GM19043 (cell line): ENCODE measurements around the gene BCL3.
A peak's percentile ranks its signal among the peaks of the same experiment; 100 is the strongest.
"Not testable (repeated sequence)": the region's sequence is repeated elsewhere in the genome, so short reads cannot be mapped to it uniquely, and the experiment has no call there.

Source experiments
- ATAC-seq: cut with Tn5 transposase; IDR thresholded peaks from one replicate; pipeline ENCODE4 v1.9.1; 2021; ENCODE audit warnings: low read depth; ENCODE audit not compliant: unreplicated experiment

Gene BCL3

DNA sequence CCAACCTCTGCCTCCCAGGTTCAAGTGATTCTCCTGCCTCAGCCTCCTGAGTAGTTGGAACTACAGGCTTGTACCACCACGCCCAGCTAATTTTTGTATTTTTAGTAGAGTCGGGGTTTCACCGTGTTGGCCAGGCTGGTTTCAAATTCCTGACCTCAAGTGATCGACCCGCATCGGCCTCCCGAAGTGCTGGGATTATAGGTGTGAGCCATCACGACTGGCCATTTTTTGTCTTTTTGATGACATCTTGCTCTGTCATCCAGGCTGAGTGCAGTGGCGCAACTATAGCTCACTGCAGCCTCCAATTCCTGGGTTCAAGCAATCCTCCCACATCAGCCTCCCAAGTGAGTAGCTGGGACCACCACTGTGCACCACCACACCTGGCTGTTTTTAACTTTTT lies 28.1 kb upstream of the BCL3 start:
- ATAC-seq: not testable (repeated sequence)

DNA sequence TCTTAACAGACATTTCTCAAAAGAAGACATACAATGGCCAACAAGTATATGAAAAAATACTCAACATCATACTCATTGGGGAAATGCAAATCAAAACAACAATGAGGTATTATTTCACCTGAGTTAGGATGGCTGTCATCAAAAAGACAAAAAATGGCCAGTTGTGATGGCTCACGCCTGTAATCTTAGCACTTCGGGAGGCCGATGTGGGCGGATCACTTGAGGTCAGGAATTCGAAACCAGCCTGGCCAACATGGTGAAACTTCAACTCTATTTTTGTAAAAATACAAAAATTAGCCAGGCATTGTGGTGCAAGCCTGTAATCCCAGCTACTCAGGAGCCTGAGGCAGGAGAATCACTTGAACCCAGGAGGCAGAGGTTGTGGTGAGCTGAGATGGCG lies 27.6 kb upstream of the BCL3 start:
- no peak for ATAC-seq

DNA sequence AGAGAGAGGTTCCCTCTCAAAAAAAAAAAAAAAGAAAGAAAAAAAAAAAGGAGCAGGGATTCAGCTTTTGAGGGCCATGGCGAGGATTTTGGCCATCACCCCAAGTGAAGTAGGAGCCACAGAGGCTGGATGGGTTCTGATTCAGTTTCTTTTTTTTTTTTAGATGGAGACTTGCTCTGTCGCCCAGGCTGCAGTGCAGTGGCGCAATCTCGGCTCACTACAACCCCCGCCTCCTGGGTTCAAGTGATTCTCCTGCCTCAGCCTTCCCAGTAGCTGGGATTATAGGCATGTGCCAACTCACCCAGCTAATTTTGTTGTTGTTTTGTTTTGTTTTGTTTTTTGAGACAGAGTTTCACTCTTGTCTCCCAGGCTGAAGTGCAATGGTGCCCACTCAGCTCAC lies 27.1 kb upstream of the BCL3 start:
- not testable (repeated sequence) for ATAC-seq

DNA sequence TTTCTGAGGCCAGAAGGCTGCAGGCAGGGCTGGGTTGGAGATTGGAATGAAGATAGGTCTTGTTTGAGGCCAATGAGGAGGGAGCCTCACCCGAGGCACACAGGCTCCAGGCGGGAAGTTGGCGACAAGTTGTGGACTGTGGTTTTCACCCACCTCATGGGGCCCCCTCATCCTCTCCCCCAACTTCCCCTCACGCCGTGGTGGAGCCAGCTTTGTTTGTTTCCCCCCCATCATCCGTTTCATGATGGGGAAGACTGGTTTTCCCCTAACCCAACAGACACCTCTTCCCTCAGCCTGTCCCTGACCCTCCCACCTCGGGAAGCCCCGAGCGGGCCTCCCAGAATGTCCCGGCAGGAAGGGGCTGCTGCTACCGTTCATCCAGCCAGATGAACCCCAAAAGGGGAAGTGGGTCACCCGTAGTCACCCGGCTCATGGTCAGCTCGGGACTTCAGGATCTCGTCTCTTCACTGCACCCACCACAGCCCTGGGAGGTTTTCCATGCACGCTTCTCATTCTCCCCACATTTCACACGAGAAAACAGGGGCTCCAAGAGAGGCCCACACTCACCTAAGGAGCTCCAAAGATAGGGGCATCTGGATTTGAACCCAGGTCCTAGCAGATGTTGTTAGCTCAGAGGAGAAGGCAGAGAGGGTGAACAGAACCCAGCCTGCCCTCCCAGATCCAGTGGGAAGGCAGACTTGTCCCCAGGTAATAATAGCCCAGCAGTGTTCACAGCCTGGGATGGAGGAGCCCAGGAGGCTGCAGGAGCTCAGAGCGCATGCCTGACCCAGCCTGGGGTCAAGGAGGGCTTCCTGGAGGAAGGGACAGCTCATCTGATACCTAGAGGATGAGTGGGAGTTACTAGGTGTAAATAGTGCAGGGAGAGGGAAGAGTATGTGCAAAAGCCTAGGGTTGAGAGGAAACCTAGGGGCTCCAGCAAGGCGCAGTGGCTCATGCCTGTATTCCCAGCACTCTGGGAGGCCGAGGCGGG lies 26.1 kb upstream of the BCL3 start:
- ATAC-seq: no peak

DNA sequence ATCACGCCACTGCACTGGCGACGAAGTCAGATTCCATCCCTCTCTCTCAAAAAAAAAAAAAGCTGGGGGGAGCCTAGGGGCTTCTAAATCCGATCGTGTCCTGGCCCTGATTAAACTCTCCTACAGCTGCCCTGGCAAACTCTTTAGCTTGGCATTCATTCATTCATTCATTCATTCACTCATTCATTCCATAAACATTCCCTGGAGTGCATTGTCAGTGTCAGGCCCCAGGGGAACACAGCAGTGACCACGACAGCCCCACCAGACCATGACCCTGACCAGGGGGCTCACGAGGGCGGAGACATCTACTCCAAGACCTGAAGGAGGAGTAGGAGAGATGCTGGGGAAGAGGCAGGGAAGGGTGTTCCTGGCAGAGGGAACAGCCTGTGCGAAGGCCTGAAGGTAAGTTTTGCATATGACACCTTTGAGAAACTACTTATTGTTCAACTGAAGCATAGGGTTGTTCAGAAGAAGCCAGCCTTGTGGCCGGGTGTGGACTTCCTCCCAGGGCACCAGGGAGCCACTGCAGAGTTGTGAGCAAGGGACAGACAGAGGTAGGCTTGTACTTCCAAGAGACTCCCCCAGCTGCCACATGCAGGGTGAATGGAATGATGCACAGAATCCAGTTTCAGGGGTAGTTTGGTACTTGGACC lies 25.1 kb upstream of the BCL3 start:
- ATAC-seq: peak; percentile 34

DNA sequence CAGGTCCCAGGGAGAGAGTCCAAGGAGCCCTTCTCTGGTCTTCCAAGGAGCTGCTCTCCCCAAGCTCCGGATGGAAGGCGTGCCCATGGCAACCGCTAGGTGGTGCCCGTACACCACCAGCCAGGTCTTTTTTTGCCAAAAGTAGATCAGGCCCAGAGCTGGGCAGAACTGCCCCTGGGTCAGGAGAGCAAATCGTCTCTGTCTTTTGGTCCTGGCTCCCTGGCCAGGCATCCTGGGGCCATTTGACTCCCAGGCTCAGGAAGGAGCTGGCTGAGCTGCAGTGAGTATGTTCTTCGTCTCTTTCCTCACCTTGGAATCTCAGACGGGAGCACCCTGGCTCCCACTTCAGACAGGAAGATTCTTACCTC lies 24.6 kb upstream of the BCL3 start:
- ATAC-seq: peak; percentile 49

DNA sequence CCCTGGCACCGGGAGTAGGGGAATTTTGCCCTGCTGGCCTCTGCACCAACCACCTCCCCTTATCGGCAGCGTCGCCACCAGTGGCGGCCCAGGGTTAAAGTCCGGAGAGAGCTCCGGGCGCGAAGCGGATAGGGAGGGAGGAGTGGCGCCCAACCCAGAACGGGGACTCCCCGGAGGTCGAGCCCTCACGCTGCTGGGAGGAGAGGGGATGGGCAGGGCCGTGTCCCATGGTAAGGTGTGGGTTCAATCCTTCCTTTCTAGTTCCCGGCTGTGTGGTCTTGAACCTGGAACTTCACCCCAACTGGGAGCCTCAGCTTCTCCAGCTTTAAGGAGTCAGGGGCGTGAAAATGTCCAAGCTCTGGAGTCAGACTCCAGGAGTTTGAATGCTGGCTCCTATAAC lies 23.3 kb upstream of the BCL3 start:
- ATAC-seq: no peak

DNA sequence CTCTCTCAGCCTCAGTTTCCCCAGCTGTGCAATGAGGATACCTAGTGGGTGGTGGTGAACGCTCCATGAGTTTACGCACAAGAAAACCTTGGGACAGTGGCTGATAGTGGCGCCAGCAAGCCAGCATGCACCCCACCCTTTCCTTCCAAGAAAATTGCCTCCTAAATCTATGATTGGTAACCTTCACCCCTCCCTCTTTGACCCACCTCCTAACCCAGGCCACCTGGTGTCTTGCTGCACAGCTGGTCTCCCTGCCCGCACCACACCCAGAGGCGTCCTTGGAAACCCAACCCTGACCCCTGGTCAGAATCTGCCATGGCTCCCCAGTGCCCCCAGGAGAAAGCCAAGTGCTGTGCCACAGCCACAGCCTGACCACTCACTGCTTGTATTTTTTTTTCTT lies 22.8 kb upstream of the BCL3 start:
- no peak for ATAC-seq

DNA sequence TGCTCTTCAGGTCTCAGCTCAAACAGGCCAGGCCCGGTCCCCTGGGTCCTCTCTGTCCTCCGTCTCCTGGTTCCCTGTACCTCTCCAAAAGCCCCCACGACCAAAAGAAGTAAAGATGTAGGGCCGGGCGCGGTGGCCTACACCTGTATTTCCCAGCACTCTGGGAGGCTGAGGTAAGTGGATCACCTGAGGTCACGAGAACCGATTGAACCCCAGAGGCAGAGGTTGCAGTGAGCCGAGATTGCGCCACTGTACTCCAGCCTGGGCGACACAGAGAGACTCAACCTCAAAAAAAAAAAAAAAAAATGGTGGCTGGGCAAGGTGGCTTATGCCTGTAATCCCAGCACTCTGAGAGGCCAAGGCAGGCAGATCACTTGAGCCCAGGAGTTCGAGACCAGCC lies 22.0 kb upstream of the BCL3 start:
- no peak for ATAC-seq

DNA sequence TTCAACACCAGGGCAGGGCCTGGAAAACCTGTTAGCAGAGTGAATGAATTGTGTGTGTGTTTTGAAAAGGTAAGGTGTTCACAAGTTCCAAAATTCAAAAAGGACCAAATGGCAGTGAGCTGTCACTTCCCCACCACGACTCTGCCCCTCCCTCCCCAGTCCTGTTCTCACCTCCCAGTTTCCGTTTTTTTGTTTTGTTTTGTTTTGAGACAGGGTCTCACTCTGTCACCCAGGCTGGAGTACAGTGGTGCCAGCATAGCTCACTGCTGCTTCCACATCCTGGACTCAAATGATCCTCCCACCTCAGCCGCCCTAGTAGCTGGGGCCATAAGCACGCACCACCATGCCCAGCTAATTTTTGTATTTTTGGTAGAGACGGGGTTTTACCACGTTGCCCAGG lies 20.3 kb upstream of the BCL3 start:
- ATAC-seq: no peak

DNA sequence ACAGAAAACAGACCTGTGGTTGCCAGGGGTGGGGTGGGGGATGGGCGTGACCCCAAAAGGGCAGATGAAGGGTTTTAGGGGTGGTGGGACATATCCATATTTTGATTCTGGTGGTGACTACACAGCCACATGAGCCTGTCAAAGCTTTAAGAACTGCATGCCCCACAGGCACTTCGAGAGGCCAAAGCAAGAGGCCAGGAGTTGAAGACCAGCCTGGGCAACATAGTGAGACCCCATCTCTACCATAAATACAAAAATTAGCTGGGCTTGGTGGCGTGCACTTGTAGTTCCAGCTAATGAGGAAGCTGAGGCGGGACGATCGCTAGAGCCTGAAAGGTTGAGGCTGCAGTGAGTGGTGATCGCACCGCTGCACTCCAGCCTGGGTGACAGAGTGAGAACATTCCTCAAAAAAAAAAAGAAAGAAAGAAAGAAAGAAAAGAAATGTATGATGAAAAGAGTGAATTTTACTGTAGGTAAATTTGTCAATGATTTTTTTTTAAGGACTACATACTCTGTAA lies 18.9 kb upstream of the BCL3 start:
- ATAC-seq: no peak

DNA sequence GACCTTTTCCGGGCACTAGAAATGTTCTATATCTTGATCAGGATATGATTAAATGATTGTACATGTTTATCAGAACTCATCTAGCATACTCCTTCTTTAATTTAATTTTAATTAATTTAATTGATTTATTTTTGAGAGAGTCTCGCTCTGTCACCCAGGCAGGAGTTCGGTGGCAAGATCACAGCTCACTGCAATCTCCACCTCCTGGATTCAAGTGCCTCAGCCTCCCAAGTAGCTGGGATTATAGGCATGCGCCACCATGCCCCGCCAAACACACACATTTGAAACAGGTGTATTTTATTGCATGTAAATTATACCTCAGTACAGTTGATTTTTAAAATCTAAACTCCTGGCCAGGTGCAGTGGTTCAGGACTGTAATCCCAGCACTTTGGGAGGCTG lies 17.4 kb upstream of the BCL3 start:
- no peak for ATAC-seq

DNA sequence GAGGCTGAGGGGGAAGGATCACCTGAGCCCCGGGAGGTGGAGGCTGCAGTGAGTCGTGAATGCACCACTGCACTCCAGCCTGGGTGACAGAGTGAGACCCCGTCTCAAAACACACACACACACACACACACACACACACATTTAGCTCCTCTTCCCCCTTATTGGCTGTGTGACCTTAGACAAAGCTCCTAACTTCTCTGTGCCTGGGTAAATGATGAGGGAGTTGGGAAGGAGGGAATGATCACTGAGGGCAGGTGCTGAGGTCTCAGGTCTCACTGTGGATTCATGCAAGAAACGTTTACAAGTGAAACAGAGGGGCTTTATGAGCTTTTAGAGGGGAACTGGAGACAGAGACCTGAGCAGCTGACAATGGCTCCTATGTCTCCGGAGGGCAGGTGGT lies 16.9 kb upstream of the BCL3 start:
- ATAC-seq: no peak

DNA sequence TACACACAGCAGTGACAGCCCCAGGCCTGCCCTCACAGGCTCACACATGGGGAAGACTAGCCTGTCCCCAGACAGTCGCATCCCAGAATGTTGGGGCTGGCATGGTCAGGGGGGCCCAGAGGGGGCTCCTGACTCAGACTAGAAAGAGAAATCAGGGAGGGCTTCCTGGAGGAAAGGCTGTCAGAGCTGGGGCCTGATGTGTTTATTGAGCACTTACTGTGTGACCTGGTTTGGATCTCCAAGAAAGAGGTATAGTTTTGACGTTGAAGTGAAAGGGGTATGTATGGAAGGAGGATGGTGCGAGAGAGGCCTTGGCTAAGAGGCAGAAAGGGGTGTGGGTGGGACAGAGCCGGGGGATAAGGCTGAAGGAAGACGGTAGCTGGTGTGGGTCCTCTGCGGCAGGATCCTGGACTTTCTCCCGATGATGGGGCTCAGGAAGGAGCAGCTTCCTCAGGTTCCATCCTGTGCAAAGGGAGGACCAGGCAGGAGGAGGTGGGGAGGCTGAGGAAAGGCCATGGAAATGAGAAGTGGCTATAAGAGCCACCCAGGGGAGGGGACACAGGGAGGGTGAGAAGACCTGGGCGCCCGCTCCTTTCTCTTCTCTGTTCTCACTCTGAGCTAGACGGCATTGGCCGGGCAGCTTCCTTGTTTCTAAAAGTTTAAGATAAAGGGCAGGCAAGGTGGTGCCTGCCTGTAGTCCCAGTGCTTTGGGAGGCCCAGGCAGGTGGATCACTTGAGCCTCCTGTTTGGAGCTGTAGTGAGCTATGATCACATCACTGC lies 16.1 kb upstream of the BCL3 start:
- ATAC-seq: no peak

DNA sequence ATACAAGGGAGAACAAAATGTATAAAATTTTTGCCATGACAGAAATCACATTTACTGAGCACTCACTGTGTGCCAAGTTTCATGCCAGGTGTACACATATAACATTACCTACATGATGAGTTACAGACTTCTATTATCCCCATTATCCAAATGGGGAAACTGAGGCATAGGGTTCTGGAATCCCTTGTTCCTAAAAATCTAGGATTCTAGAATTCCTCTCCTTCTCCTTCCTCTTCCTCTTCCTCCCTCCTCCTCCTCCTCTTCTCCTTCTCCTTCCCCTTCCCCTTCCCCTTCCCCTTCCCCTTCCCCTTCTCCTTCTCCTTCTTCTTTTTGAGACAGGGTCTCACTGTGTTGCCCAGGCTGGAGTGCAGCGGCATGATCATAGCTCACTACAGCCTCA lies 14.2 kb upstream of the BCL3 start:
- ATAC-seq: no peak

DNA sequence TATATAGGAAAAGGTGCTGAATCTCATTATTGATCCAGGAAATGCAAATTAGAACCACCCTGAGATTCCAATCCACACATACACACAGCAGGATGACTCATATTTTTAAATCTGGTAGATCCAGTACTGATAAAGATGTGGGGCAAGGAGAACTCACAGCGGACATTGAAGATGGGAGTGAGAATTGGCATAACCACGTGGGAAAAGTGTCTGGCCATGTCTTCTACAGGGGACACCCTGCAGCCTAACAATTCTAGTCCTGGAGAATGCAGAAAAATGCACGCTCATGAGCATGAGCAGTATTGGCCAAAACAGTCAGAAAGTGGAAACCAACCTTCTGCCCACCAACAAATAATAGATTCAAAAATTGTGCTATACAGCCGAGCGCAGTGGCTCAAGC lies 13.5 kb upstream of the BCL3 start:
- no peak for ATAC-seq

DNA sequence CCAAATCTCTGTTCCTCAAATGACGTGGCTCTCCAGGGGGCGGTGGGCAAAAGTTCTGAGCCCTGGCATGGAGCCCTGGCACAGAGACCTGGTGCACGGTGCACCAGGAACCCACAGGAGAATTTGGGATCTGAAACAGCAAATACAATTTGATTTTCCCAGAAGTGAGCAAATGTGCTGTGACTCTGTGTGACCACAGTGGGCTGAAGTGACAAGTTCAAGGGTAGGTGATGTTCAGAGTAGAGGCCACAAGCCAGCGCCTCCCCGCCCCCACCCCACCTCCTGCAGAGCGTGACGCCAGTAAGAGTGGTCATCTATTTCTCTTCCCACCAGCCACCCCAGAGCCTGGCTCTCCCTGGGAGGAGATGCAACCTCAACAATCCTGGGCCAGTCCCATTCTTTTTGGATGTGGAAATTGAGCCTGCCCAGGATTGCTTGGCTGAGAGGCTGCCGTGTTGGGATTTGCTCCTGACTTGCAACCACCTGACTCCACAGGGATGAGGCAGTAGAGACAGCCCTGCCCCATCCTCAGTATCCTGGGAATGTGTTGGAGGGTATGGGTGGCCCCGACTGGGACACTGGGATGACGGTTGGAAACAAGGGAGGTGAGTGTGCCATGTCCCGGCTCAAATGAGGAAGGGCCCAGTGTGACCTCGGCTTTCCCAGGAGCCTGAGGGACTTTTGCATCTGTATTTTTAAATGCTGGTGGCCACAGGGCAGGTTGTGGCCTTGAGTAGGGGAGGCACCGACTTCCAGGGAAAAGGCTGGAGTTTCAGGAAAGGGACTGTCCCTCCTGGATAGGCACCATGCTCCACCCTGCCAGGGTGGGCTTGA lies 11.1 kb upstream of the BCL3 start:
- no peak for ATAC-seq

DNA sequence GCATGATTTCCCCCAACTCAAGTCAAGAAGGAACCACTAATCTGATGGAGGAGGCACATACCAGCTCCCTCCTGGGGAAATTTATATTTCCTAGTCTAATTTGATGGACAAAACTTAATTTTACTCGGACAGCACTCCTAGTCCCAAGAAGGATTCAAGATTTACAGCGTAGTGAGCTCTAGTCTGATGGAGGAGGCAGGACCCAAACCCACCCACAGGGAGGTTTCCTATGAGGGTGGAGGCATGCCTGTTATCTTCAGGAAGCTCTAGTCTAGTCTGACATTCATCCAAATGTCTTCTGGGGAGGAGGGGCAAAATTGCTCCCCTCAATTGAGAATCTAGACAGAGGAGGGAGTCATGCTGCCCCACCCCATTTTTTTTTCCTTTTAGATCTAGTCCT lies 10.4 kb upstream of the BCL3 start:
- ATAC-seq: no peak

DNA sequence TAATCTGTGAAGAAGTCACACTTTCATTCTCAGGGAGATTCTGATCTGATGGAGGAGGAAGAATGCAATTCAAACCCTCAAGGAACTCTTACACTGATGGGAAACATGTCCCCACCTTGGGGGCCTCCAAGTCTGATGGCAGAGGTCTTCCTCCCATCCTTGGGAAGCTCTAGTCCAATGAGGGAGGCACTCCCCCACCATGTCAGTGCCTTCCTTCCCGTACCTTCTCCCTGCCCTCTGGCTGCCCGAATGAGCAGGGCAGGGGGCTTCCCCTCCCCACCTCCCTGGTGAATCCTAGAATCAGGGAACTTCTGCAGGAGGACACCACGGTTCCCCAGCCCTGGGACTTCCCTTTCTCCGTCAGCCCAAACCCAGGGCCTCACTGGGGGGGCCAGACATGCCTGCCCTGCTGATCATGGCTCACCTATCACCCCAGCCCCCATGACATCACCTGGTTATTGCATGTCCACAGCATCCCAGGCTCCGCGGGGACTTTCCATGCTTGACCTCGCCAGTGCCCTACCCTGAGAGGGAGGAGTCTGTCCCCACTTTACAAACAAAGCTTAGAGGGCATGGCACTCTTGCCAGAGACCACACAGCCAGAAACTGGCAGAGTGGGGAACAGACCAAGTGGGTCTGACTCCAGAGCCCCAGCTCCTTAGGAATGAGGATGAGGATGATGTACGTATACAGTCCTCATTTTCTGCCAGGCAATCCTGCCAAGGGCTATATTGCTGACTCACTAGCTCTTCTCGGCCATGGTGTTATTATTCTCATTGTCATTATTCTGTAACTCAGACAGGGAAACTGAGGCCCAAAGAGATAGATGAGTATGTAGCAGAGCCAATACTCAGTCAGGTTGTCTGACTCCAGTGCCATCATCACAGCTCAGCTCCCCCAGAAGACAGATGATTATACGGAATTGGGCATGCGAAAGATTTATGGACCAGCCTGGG lies 9.6 kb upstream of the BCL3 start:
- ATAC-seq: no peak
